Left hindlimb (tissue), 1 donor: ENCODE data around the gene UBE3B.
"Not testable (repeated sequence)": the region's sequence is repeated elsewhere in the genome, so short reads cannot be mapped to it uniquely, and the experiment has no call there.

Experiments
- DNase-seq: peaks from one replicate; pipeline ENCODE4 v3.0.0-alpha.2; 2018

UBE3B gene

DNA sequence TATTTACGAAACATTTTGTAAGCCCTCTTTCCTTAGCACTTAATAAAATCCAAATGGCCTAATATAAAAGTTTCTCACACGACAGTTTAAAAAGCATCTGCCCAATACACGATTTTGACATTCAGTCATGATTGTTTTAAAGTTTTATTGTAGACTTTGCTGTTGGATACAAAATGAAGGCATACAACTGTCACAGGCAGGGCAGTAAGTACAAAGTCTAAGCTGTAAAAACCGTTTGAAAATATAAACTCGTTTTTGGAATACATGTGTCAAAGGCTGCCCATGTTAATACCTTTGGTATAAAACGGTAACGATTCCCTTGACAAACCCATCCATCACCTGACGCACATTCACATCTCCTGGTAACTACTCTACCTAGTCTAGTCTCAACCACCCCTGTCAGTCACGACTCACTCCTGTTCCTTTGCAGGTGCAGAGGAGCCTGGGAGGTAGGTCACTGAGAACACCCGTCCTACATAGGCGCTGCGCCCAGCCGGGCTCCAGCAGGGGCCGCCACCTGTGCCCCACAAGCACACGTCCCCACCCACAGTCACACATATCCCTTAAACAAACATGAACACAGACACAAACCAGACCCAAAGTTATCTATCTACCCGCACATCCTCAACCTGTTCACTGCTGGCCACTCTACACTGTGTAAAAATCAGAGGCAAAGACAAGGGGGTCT, 27.4 kb upstream of the UBE3B start:
- DNase-seq = no peak

- DNase-seq = no peak
Measured at GRCh38 chr12:109450980-109451379, 26.5 kb upstream of the UBE3B start.

GRCh38 chr12:109451400-109451799, 26.0 kb upstream of the UBE3B start:
- DNase-seq = no peak

DNA sequence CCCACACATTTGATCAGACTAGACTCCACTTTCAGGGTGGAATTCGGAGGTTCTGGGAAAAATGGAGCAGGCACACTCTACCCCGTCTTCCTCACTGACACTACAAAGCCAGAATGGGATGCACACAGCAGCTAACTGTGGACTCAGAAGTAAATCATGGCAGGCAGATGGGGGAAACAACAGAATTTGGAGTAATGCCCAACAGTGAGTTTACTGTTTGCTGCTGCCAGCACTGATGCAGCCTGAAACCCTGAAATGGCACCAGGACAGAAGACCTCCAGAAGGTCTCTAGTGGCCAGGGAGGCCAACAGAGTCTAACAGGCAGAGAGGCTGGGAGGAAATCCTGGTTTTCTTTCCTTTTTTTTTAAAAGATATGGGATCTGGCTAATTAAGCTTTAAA, 24.9 kb upstream of the UBE3B start:
- DNase-seq = no peak

DNA sequence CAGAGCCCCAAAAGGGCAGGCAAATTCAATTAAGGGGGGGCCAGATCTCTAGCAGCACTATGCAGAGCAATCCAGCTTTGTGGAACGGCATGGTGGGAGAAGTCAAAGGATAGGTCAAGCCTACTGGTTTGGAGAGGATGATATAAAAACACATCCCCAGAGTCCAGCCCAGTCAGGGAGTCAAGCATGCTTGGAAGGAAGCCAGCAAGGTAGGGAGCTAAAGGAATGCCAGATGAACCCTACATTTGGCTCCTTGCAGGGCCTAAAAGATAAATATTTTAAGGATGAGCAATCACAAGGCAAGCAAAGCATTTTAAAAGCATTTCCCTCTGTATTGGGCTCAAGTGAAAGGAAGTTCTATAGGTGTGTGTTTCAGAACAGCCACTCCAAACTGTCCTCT, 21.7 kb upstream of the UBE3B start:
- no peak for DNase-seq

DNA sequence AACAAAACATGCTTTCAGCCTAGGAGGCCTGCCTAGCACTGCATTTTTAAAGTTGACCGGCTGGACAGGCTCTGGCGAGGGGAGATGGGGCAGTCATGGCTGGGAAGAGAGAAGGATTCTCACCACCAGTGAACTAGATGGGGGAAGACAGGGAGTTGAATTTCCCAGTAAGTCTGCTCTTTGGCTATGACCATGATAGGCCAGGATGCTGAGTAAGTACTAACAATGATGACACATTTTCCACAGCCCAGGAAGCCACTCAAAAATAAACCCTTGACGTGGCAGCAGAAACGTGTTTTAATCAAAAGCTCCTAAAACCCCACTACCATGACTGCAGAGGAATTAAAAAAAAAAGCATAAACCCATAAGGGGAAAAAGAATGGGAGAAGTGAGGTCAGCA, 19.3 kb upstream of the UBE3B start:
- no peak for DNase-seq

DNA sequence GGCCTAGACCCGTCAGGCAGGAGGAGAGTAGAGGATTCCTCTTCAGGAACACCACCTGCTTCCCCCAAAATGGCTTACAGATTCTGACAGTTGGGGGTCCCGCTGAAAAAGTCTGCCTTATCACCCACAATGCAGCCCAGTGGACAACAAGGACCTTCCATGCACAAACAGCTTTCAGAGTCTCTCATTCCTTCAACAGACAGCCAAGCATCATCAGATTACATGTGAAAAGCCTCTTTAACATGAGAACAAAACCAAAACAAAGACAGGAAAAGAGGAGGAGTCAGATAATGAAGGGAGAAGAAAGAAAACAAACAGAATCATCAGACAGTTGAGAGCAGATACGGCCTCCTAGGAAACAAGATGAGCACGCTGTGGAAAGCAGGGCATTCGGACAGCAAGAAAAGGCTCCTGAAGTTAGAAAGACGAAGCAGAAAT, 18.6 kb upstream of the UBE3B start:
- no peak for DNase-seq

DNA sequence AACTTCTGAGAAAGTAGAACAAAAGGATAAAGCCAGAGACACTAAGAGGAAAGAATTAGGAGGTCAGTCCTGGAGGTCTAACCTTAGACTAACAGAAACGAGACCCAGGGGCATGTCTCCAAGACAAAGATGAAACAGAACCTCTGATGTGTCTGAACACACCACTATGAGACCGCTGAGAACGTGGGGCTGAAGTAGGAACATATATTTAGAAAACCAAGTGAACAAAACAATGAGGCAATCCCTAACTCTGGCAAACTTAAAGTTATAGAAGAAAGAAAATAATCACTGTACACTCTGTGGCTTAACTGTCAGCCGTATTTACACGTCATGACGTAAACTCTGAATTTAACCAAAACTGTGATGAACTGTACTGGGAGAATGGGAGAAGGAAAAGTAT, 18.2 kb upstream of the UBE3B start:
- DNase-seq = no peak

DNA sequence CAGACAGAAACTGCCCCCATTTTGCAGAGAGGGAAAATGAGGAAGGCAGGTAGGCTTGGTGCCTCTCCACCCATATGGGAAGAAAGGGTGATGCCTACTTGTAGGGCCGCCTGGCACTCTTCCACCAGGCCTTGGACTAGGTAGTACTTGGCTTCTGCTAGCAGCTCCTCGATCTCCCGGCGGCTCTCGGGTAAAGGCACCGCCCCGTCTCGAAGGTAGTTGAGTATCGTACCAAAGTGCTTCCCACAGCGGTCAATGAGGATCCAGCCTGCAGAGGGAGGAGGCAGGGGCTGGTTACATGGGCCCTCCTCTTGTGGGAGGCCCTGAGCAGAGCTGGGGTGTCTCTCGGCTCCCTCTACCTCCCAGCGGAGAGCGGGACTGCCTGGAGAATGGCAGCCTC, 16.9 kb upstream of the UBE3B start:
- DNase-seq = no peak

DNA sequence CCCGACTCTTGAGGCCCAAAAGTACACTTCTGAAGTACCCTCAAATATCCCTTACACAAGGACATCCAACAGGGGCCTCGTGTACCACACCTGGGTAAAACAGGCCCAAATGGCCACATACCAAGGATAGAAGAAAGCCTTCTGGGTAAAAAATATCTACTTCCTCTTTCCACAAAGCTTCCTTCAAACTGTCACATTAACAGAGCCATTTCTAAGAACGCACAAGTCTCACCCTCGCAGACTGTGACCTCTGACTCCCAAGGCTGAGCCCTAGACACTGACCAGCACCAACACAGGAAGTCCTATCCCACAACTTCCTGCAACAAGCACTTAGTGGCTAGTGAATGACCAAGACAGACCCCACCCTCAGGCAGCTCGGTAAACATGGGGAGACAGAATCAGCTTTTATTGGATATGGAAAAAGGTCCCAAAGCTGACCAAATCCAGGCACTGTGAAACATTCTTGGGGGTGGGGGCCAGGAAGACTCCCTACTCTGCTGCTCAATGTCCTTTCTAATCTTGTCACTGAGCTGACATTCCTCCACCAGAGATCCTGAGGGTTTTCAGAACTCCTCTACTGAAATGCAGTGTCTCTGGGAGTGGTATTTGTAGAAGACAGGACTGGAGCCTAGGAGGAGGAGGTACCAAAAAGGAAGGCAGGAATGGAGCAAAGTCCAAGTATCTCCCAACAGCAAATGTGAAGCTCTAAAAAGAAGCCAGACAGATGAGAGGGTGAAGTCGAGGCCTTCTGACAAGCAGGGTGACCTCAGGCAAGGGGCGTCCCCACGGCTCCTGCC, 16.2 kb upstream of the UBE3B start:
- peak; percentile 68 for DNase-seq

GRCh38 chr12:109461846-109462756, 15.3 kb upstream of the UBE3B start:
- DNase-seq = peak; percentile 85

DNA sequence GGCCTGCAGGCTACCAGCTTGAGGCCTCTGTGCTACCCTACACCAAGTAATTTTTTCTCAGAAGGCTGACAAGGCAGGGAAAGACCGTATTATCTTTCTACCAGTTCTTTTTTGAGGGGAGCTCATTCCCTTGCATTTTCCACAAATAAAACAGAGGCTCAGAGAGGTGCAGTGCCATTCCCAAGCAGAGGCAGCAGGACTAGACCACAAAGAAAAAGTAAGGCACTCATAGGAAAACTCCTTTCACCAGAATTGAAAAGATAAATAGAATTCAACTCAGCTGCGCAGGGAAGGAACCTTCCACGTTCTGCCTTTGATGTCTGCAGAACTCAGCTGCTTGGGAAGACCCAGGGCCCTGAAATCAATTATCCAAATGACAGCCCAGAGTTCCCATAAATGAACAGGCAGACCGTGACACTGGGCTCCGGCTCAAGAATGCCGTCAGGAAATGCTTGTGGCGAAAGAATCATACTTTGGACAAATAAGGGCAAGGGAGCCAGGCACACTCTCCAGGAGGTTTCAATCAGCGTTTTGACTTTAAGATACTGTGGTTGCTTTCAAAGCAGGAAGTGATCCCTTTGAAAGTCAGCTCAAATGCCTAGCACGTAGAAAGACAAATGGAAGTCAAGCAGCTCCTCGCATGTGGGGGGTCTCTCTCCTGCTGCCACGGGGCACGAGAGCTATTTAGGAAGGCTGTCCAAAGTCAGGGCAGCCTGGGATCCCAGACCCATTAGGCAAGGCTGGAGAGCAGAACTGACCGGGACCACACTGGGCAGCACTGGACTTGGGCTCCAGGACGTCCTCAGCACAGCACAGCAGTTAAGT, 14.4 kb upstream of the UBE3B start:
- DNase-seq = peak; percentile 89

DNA sequence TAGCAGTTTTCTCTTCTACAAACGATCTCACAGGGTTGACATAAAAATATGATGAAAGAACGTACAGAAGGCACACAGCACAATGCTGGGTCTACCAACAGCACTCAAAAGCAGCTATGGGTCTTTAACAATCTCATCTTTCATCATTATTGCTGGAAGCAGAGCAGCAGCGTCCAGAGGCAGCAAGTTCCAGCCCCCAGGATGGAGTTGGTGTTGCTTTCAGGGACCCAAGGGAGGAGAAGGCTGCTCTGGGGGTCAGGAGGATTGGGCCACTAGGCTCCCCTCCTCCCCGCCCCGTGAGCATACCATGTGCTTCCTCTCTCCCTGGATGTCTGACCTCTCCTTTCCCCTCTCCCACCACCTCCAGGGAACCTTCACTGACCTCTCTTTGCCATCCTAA, 13.7 kb upstream of the UBE3B start:
- no peak for DNase-seq

DNA sequence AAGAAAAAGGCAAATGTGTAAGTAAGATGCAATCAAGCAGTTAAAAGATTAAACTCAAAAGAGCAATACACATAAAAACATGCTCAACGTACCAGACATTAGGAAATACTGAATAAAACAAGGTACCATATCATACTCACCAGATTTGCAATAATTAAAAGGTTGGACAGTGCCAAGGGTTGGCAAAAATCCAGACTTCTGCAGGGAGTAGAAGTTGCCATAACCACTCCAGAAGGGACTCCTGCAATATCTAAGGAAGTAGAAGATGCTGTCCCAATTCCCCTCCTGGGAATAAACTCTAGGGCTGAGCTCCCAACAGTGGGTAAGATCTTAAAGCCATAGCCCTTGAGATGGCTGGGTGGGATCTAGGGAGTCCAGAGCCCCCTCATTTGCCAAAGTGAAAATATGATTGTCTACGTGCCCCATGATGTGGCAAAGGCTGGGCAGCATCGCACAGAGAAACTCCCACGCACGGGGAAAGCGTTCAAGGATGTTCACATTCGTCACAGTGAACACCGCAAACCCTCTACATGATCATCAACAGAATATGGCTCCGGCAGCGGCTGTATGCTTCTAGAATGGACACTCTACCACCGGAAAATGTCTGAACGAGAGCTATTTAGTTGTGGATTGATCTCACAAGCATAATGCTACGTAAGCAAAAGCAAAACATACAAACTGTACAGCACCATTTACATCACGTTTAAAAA, 12.6 kb upstream of the UBE3B start:
- DNase-seq = no peak

- no peak for DNase-seq
Measured at GRCh38 chr12:109466305-109466704, 11.1 kb upstream of the UBE3B start.

DNA sequence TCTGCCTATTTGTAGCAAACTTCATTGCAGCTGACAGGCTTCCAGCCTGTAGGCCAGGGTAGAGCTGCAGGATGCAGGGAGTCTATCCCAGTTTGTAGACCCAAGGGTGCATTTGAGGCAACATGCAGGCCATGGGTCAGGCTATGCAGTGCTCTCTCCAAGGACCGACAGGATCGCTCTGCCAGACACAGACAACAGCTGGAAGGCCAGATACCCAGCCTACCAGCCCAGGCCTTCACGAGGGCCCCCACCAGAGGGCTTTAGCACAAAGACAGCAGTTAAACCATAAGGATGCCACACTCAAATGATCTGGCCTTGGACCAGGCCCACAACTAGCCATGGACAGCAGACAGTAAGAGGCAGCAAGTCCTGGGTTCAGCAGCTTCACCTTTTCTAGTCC, 10.6 kb upstream of the UBE3B start:
- DNase-seq = no peak

- DNase-seq = no peak
Measured at GRCh38 chr12:109467978-109468676, 9.3 kb upstream of the UBE3B start.

DNA sequence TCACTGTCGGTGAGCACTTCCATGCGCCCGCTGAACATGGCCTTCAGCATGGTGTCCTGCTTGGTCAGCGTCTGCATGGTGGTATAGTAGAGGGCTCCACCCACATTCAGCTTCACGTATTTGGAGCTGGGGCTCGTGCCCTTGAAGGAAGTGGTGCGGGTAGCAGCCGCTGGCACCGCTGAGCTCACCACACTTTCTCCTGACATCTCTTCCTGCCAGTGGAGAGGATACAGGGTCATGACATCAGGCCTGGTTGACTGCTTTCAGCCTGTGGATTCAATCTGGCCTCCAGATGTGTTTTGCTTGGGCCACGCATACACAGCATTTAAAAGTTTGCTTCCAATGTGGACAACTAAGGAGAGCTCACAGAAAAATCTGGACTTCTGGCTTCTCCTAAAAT, 7.9 kb upstream of the UBE3B start:
- DNase-seq = no peak

- DNase-seq = no peak
Measured at GRCh38 chr12:109473006-109473405, 4.4 kb upstream of the UBE3B start.

GRCh38 chr12:109473526-109474270, 3.7 kb upstream of the UBE3B start:
- not testable (repeated sequence) for DNase-seq
